Stimulated activated effector memory CD8-positive, alpha-beta T cell treated with anti-CD3 and anti-CD28 coated beads, Interleukin-12 subunit alpha, Interleukin-12 subunit beta, amount 100 ng/mL, for 72 hours (primary cell): Measurements from ENCODE around the gene EIF3D.
A peak's percentile ranks its signal among the peaks of the same experiment; 100 is the strongest.

Experiments
- ATAC-seq: fragments of 150-1000 bp; cut with Tn5 transposase; 2 replicates; pipeline ENCODE4 v1.10.0; 2021
- DNase-seq, 2 donors: peaks; one replicate each; pipeline ENCODE4 v3.0.0; 2021 to 2022; ENCODE audit warnings: low spot score in 2 of 2
- H3K27ac Mint-ChIP-seq: one replicate; pipeline ENCODE4 v1.8.0; 2022; ENCODE audit warnings: mild to moderate bottlenecking, mixed read lengths
- H3K36me3 Mint-ChIP-seq: one replicate; pipeline ENCODE4 v1.8.0; 2022; ENCODE audit warnings: mild to moderate bottlenecking, mixed read lengths
- H3K4me1 Mint-ChIP-seq: one replicate; pipeline ENCODE4 v1.8.0; 2022; ENCODE audit warnings: mixed read lengths
- H3K4me3 Mint-ChIP-seq: one replicate; pipeline ENCODE4 v1.8.0; 2022; ENCODE audit warnings: mild to moderate bottlenecking, mixed read lengths
- H3K9me3 Mint-ChIP-seq: one replicate; pipeline ENCODE4 v1.8.0; 2022; ENCODE audit warnings: mixed read lengths

EIF3D gene

DNA sequence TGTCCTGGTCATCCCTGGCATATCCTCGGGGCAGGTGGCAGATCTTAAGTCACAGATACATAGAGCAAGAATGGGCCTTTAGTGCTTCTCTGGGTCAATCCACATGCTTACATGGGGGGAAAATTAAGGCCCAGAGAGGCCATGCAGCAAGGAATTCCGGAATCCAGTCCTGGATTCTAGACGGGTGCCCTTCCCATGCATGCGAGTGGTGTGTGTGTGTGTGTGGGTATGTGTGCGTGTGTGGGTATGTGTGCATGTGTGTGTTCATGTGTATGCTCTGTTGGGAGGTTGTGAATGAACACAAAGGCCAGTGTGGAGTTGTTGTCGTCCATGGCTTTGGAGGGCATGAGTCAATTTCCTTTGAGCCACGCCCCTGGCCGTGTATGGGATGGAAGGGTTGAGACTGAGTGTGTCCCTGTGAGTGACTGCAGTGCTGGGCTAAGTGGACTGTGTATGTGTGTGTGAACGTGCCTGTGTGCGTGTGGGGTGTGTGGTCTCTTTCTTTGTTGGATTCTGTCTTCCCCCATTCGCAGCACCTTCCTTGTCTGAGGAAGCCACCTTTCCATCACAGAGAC is 33.4 kb upstream of the EIF3D start:
- DNase-seq = no peak
- no peaks in the 10 kb centered on the region for H3K4me1 Mint-ChIP-seq
- ATAC-seq = peak; percentile 49

GRCh38 chr22:36561291-36561811 is 32.4 kb upstream of the EIF3D start:
- no peaks in the 10 kb centered on the region for H3K4me1 Mint-ChIP-seq
- DNase-seq = no peak
- no peaks in the 10 kb centered on the region for H3K9me3 Mint-ChIP-seq
- no peak overlapping the region for H3K4me3 Mint-ChIP-seq
- ATAC-seq = no peak
- H3K27ac Mint-ChIP-seq = no peak overlapping the region
- H3K36me3 Mint-ChIP-seq = no peaks in the 10 kb centered on the region

More for the DNA sequence above, 33.4 kb upstream of the EIF3D start:
- no peaks in the 10 kb centered on the region for H3K9me3 Mint-ChIP-seq
- no peak overlapping the region for H3K4me3 Mint-ChIP-seq
- no peak overlapping the region for H3K27ac Mint-ChIP-seq
- no peaks in the 10 kb centered on the region for H3K36me3 Mint-ChIP-seq

DNA sequence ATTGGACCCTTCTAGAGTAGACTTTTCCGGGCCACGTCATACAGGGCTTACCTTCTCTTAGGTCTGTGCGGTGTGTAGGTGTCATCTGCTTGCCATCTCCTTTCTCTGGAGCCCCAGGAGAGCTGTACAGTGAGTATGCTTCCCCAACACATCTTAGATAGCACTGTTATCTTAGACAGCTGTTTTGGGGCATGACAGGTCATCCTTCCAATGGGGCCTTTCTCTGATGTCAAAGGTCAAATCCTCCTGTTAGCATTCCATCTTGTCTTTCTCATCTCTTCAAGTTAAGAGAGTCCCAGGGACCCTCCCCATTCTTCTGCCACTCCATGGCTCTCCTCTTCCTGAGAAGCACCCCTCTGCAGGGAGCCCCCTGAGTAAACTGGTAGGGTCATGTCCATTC is 31.0 kb upstream of the EIF3D start:
- H3K27ac Mint-ChIP-seq = no peak overlapping the region
- no peaks in the 10 kb centered on the region for H3K4me1 Mint-ChIP-seq
- no peaks in the 10 kb centered on the region for H3K36me3 Mint-ChIP-seq
- ATAC-seq (no peak), DNase-seq (no peak)
- no peaks in the 10 kb centered on the region for H3K9me3 Mint-ChIP-seq
- H3K4me3 Mint-ChIP-seq = no peak overlapping the region

GRCh38 chr22:36554098-36554497 is 25.1 kb upstream of the EIF3D start:
- Mint-ChIP-seq H3K27ac (no peak overlapping the region), H3K9me3 (no peaks in the 10 kb centered on the region), H3K36me3 (no peaks in the 10 kb centered on the region), H3K4me1 (no peaks in the 10 kb centered on the region), H3K4me3 (no peak overlapping the region)
- DNase-seq = no peak
- no peak for ATAC-seq

GRCh38 chr22:36552289-36552688 is 23.3 kb upstream of the EIF3D start:
- Mint-ChIP-seq H3K27ac (no peak overlapping the region), H3K36me3 (no peaks in the 10 kb centered on the region), H3K9me3 (no peaks in the 10 kb centered on the region), H3K4me1 (peaks cover 1% of the 10 kb centered on the region), H3K4me3 (no peak overlapping the region)
- DNase-seq = no peak
- no peak for ATAC-seq

- H3K4me1 Mint-ChIP-seq = peaks cover 15% of the 10 kb centered on the region
- H3K36me3 Mint-ChIP-seq = no peaks in the 10 kb centered on the region
- DNase-seq (no peak), ATAC-seq (no peak)
- no peak overlapping the region for H3K27ac Mint-ChIP-seq
- no peaks in the 10 kb centered on the region for H3K9me3 Mint-ChIP-seq
- no peak overlapping the region for H3K4me3 Mint-ChIP-seq
Observed at GRCh38 chr22:36550701-36551495, 21.9 kb upstream of the EIF3D start.

- DNase-seq = no peak
- Mint-ChIP-seq H3K9me3 (no peaks in the 10 kb centered on the region), H3K36me3 (no peaks in the 10 kb centered on the region), H3K27ac (no peak overlapping the region), H3K4me1 (peaks cover 15% of the 10 kb centered on the region), H3K4me3 (no peak overlapping the region)
- no peak for ATAC-seq
Observed at GRCh38 chr22:36549033-36549432, 20.1 kb upstream of the EIF3D start.

DNA sequence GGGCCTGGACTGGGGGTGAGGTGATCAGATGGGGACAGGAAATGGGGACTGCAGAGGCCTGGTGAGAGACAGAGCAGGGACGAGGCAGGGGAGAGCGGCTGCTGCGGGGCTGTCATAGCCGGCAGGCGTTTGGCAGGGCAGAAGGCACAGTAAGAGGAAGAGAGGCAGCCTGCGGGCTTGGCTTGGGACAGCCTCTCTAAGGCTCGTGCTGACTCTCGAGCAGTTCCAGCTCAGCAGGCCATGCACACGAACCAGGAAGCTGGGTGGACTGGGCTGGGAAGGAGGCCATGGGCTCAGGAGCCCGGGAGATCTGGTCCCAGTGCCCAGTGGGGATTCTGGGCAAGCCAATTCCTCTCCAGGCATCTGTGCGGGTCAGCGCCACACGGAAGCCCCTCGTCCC is 19.6 kb upstream of the EIF3D start:
- Mint-ChIP-seq H3K4me3 (no peak overlapping the region), H3K9me3 (no peaks in the 10 kb centered on the region), H3K4me1 (peaks cover 15% of the 10 kb centered on the region), H3K36me3 (no peaks in the 10 kb centered on the region), H3K27ac (peak overlapping the region; percentile 29)
- no peak for ATAC-seq
- no peak for DNase-seq

GRCh38 chr22:36546932-36547331 is 18.0 kb upstream of the EIF3D start:
- H3K27ac Mint-ChIP-seq = no peak overlapping the region
- no peaks in the 10 kb centered on the region for H3K9me3 Mint-ChIP-seq
- H3K36me3 Mint-ChIP-seq = no peaks in the 10 kb centered on the region
- H3K4me3 Mint-ChIP-seq = no peak overlapping the region
- ATAC-seq = peak; percentile 79
- peaks cover 15% of the 10 kb centered on the region for H3K4me1 Mint-ChIP-seq
- DNase-seq = no peak

GRCh38 chr22:36546092-36546804 is 17.3 kb upstream of the EIF3D start:
- H3K36me3 Mint-ChIP-seq = no peaks in the 10 kb centered on the region
- peaks cover 15% of the 10 kb centered on the region for H3K4me1 Mint-ChIP-seq
- DNase-seq (peak in 1 of 2 donors; percentile 53), ATAC-seq (peak; percentile 41)
- H3K27ac Mint-ChIP-seq = no peak overlapping the region
- no peak overlapping the region for H3K4me3 Mint-ChIP-seq
- no peaks in the 10 kb centered on the region for H3K9me3 Mint-ChIP-seq

- H3K4me3 Mint-ChIP-seq = no peak overlapping the region
Observed at GRCh38 chr22:36544107-36544620, 15.2 kb upstream of the EIF3D start.

GRCh38 chr22:36541831-36542411 is 13.0 kb upstream of the EIF3D start:
- Mint-ChIP-seq H3K4me1 (peaks cover 11% of the 10 kb centered on the region), H3K36me3 (no peaks in the 10 kb centered on the region), H3K4me3 (peak overlapping the region; percentile 22), H3K9me3 (no peaks in the 10 kb centered on the region), H3K27ac (peak overlapping the region; percentile 43)
- ATAC-seq (peak; percentile 93), DNase-seq (peak in 1 of 2 donors; percentile 51)

More at GRCh38 chr22:36544107-36544620, 15.2 kb upstream of the EIF3D start:
- Mint-ChIP-seq H3K4me1 (peaks cover 15% of the 10 kb centered on the region), H3K9me3 (no peaks in the 10 kb centered on the region), H3K27ac (no peak overlapping the region), H3K36me3 (no peaks in the 10 kb centered on the region)
- DNase-seq = no peak
- ATAC-seq = no peak

DNA sequence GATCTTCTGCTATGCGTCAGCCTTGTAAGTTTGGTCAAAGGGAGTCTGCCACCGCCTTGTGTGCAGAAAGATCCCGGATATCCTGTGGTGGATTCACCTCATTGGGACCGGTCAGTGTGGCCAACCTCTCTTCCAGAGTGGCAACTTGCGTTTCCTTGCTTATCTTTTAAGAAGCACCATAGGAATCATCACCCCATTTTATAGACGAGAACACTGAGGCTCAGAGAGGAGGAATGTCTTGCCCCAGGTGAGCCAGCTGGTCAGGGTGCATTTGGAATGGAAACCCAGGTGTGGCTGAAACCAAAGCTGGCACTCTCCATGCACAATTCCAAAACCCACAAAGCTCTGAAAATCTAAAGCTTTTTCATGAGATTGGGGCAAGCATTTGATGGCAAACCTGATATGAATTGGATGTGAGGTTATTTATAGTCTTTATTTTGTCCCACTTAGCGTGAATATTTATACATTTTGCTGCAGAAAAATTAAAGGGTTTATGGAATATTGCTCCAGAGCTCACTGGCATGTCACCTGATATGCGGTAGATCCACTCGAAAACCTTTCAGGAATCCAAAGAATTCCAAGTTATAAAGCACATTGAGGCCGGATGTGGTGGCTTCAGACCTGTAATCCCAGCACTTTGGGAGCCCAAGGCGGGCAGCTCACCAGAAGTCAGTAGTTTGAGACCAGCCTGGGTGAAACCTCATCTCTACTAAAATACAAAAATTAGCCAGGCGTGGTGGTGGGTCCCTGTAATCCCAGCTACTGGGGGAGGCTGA is 12.1 kb upstream of the EIF3D start:
- H3K4me1 Mint-ChIP-seq = peaks cover 2% of the 10 kb centered on the region
- ATAC-seq (no peak), DNase-seq (no peak)

GRCh38 chr22:36538529-36538928 is 9.6 kb upstream of the EIF3D start:
- no peaks in the 10 kb centered on the region for H3K4me1 Mint-ChIP-seq
- H3K4me3 Mint-ChIP-seq = no peak overlapping the region
- no peaks in the 10 kb centered on the region for H3K36me3 Mint-ChIP-seq
- ATAC-seq (no peak), DNase-seq (no peak)
- H3K9me3 Mint-ChIP-seq = no peaks in the 10 kb centered on the region
- no peak overlapping the region for H3K27ac Mint-ChIP-seq

More for the DNA sequence above, 12.1 kb upstream of the EIF3D start:
- Mint-ChIP-seq H3K9me3 (no peaks in the 10 kb centered on the region), H3K27ac (no peak overlapping the region), H3K4me3 (no peak overlapping the region), H3K36me3 (no peaks in the 10 kb centered on the region)
